DND-41 (cell line): ENCODE measurements around the gene COPS6.

Experiments used
- ATAC-seq: fragments of 200-7000 bp; cut with Tn5 transposase; 3 replicates; pipeline ENCODE4 v1.9.1; 2021; ENCODE audit warnings: low read depth; ENCODE audit not compliant: insufficient read depth
- DNase-seq: peaks from one replicate; pipeline ENCODE4 v3.0.0-alpha.2; 2020
- H2AFZ ChIP-seq: 2 replicates; pipeline ENCODE4 v1.6.0; 2012; ENCODE audit warnings: low read depth, low read length
- H3K27ac ChIP-seq: 2 replicates; pipeline ENCODE4 v1.5.1; 2012; ENCODE audit warnings: low read length, inconsistent platforms
- H3K27me3 ChIP-seq: fragments of 200-600 bp; sonication (generic); 2 replicates; pipeline ENCODE4 v1.6.0; 2012; ENCODE audit warnings: low read length, mild to moderate bottlenecking, inconsistent platforms; ENCODE audit not compliant: insufficient read depth, poor library complexity
- H3K36me3 ChIP-seq: 2 replicates; pipeline ENCODE4 v1.5.1; 2012; ENCODE audit warnings: low read length, inconsistent platforms; ENCODE audit not compliant: insufficient read depth
- H3K4me1 ChIP-seq: 2 replicates; pipeline ENCODE4 v1.5.1; 2012; ENCODE audit warnings: mild to moderate bottlenecking, low read length; ENCODE audit not compliant: insufficient read depth
- H3K4me2 ChIP-seq: 2 replicates; pipeline ENCODE4 v1.6.0; 2012; ENCODE audit warnings: mild to moderate bottlenecking, moderate library complexity, low read length, inconsistent platforms; ENCODE audit not compliant: insufficient read depth
- H3K4me3 ChIP-seq, 2 experiments: fragments of 200-600 bp in 1 of 2; shearing (Covaris generic) in 1 of 2; 2 replicates each; pipeline ENCODE4 v1.5.1; 2012 to 2016; ENCODE audit warnings: inconsistent platforms in 2 of 2, low read length in 2 of 2, mild to moderate bottlenecking in 2 of 2, low read depth in 1 of 2, moderate library complexity in 1 of 2
- H3K79me2 ChIP-seq: 2 replicates; pipeline ENCODE4 v1.6.0; 2012; ENCODE audit warnings: low read length, inconsistent platforms; ENCODE audit not compliant: insufficient read depth
- H3K9ac ChIP-seq: 2 replicates; pipeline ENCODE4 v1.6.0; 2012; ENCODE audit warnings: low read depth, mild to moderate bottlenecking, inconsistent platforms, low read length, moderate library complexity
- H3K9me3 ChIP-seq: 2 replicates; pipeline ENCODE4 v1.5.1; 2012; ENCODE audit warnings: low read length, moderate library complexity, mild to moderate bottlenecking, inconsistent platforms; ENCODE audit not compliant: insufficient read depth, severe bottlenecking
- H4K20me1 ChIP-seq: 2 replicates; pipeline ENCODE4 v1.6.0; 2012; ENCODE audit warnings: low read length; ENCODE audit not compliant: insufficient read depth
- CTCF ChIP-seq: IDR thresholded peaks from 2 replicates; pipeline ENCODE4 v1.5.1; 2012; ENCODE audit warnings: borderline replicate concordance, low read length, moderate library complexity, mild to moderate bottlenecking; ENCODE audit not compliant: poor library complexity, severe bottlenecking; ENCODE audit errors: extremely low read depth
- EZH2 ChIP-seq: IDR thresholded peaks from 3 replicates; pipeline ENCODE4 v1.6.1; 2012; ENCODE audit warnings: borderline replicate concordance, low read depth, mild to moderate bottlenecking, moderate library complexity, low read length, inconsistent platforms; ENCODE audit not compliant: severe bottlenecking

The COPS6 gene

DNA sequence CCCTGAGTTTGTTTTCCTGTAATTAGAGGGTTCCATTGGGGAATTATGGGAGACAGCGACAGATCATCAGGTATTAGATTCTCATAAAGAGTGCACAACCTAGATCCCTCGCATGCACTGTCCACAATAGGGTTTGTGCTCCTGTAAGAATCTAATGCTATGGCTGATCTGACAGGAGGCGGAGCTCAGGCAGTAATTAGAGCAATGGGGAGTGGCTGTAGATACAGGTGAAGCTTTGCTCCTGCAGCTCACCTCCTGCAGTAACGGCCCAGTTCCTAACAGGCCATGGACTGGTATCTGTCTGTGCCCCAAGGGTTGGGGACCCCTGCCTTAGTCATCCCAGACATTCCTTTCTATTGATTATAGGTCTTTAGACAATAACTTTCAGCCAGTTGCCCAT, 40.1 kb upstream of the COPS6 start:
- peak overlapping the region; percentile 94 for H2AFZ ChIP-seq
- no peak for DNase-seq
- no peak overlapping the region for H3K4me2 ChIP-seq

DNA sequence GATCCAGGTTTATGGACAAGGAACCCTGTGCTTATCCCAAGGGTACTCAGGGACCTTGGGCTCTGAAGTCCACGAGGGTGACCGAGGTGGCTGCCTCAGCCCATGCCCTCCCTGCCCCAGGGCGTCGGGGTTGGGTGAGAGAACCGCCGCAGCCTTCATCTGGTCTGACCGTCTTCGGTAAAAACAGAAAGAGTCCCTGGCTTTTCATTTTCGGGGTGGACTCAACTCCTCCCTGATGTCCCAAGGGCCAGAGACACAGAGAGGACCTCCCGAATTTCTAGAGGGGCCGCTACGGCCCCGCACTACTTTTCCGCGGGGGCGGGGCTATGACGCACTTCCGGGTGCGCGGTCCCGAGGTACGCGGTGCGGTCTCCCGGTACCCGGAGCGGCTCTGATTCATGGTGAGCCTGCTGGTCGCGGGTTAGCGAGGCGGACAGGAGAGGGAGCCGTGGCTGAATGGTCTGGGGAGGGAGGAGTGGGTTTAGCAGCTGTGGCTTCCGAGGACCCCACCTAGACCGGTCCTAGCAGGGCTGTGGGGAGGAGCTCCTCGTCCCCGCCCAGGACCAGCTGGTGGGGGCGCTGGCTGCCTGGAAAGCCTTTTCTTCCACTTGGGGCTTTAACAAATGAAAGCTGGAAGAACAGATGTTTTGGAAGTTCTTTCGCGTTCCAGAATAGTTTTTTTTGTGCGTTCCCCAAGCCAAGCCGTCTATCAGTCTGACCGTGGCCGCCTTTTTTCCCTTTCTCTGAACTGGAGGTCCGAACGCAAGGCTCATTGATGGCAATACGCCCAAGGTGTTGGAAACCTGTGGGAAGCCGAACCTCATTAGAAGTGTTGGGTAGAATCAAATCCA, 39.1 kb upstream of the COPS6 start, which contains the start of gene ZSCAN21:
ZSCAN21 (plus strand) TSS at position 334 of the 851 bp plus-strand sequence. CDS start 7,233 bp downstream, outside the sequence.
- DNase-seq = peak; percentile 79
- peak within 1 kb of the TSS; percentile 85 for H3K27ac ChIP-seq
- H3K9me3 ChIP-seq = no peaks in the 10 kb centered on the region
- peak within 1 kb of the TSS; percentile 94 for H2AFZ ChIP-seq
- no peaks in the 10 kb centered on the region; the same call in 1 of the 2 replicates for H3K36me3 ChIP-seq
- peak; percentile 90 for ATAC-seq
- H4K20me1 ChIP-seq = no peaks in the 10 kb centered on the region
- peak within 1 kb of the TSS; percentile 70 for H3K9ac ChIP-seq
- peak within 1 kb of the TSS; percentile 57 to 95 for H3K4me3 ChIP-seq
- peak; percentile 39 for TF ChIP-seq CTCF
- TF ChIP-seq EZH2 = no peak
- H3K4me2 ChIP-seq = peak within 1 kb of the TSS; percentile 85
- H3K4me1 ChIP-seq = peaks cover 20% of the 10 kb centered on the region
- H3K27me3 ChIP-seq = no peaks in the 10 kb centered on the region
- H3K79me2 ChIP-seq = peaks cover 12% of the 10 kb centered on the region

More for the DNA sequence above, 40.1 kb upstream of the COPS6 start:
- Histone ChIP-seq H4K20me1 (no peaks in the 10 kb centered on the region), H3K27me3 (no peaks in the 10 kb centered on the region), H3K36me3 (no peaks in the 10 kb centered on the region; the same call in 1 of the 2 replicates), H3K79me2 (peaks cover 12% of the 10 kb centered on the region), H3K9me3 (no peaks in the 10 kb centered on the region), H3K4me1 (peaks cover 20% of the 10 kb centered on the region), H3K9ac (no peak overlapping the region), H3K4me3 (no peak overlapping the region), H3K27ac (no peak overlapping the region)
- ATAC-seq = no peak
- TF ChIP-seq EZH2 (no peak), CTCF (no peak)

GRCh38 chr7:100051611-100052010, 37.2 kb upstream of the COPS6 start:
- no peak overlapping the region for H3K4me2 ChIP-seq
- TF ChIP-seq EZH2 (no peak), CTCF (no peak)
- no peaks in the 10 kb centered on the region for H3K27me3 ChIP-seq
- H3K4me1 ChIP-seq = peaks cover 20% of the 10 kb centered on the region
- H3K79me2 ChIP-seq = peaks cover 12% of the 10 kb centered on the region
- ATAC-seq = no peak
- H2AFZ ChIP-seq = no peak overlapping the region
- no peaks in the 10 kb centered on the region; the same call in 1 of the 2 replicates for H3K36me3 ChIP-seq
- no peak for DNase-seq
- H3K4me3 ChIP-seq = no peak overlapping the region
- no peaks in the 10 kb centered on the region for H4K20me1 ChIP-seq
- no peak overlapping the region for H3K9ac ChIP-seq
- H3K27ac ChIP-seq = no peak overlapping the region
- no peaks in the 10 kb centered on the region for H3K9me3 ChIP-seq
